Brain microvascular endothelial cell (primary cell): ENCODE data around the gene PCSK9.

ENCODE experiments used
- DNase-seq: peaks from one replicate; pipeline ENCODE4 v3.0.0-alpha.2; 2020
- H3K27ac ChIP-seq: fragments of 250-450 bp; sonication (Bioruptor Pico); 2 replicates; pipeline ENCODE4 v1.5.1; 2020; ENCODE audit warnings: mild to moderate bottlenecking, moderate library complexity
- H3K27me3 ChIP-seq: fragments of 250-450 bp; sonication (Bioruptor Pico); replicated peaks from 2 replicates; pipeline ENCODE4 v1.5.1; 2020; ENCODE audit warnings: mild to moderate bottlenecking
- H3K36me3 ChIP-seq: fragments of 250-450 bp; sonication (Bioruptor Pico); replicated peaks from 2 replicates; pipeline ENCODE4 v1.5.1; 2020; ENCODE audit warnings: mild to moderate bottlenecking
- H3K4me3 ChIP-seq: 2 replicates; pipeline ENCODE4 v1.5.1; 2011; ENCODE audit warnings: low read depth, mild to moderate bottlenecking, control low read depth, low read length, moderate library complexity
- in situ Hi-C: cut with HindIII; loops from 2 replicates; pipeline ENCODE4 v1.10.0; 2017; ENCODE audit warnings: low sequenced_read_pairs, low pct_ligation_motif_present
- TF ChIP-seq, protein P1 (sequence below): IDR thresholded peaks from 2 replicates; pipeline ENCODE4 v1.5.1; 2011; ENCODE audit warnings: low read depth, mild to moderate bottlenecking, moderate library complexity, low read length, control low read depth, inconsistent platforms; ENCODE audit errors: missing control alignments

The PCSK9 gene

DNA sequence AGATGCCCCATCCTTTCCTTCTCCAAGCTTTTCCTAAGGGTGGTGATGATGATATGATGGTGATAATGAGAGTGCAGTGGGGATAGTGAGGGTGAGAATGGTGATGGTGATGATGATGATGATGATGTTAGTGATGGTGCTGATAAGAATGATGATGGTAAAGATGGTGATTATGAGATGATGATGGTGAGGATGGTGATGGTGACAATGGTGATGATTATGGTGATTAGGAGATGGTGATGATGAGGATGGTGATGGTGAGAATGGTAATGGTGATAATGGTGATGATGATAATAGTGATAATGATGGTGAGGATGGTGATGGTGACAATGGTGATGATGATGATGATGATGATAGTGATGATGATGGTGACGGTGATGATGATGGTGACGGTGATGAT, 36.7 kb upstream of the PCSK9 start:
- Histone ChIP-seq H3K4me3 (no peak overlapping the region), H3K27ac (no peak overlapping the region), H3K27me3 (no peaks in the 10 kb centered on the region), H3K36me3 (no peaks in the 10 kb centered on the region)
- TF ChIP-seq, protein P1, sequence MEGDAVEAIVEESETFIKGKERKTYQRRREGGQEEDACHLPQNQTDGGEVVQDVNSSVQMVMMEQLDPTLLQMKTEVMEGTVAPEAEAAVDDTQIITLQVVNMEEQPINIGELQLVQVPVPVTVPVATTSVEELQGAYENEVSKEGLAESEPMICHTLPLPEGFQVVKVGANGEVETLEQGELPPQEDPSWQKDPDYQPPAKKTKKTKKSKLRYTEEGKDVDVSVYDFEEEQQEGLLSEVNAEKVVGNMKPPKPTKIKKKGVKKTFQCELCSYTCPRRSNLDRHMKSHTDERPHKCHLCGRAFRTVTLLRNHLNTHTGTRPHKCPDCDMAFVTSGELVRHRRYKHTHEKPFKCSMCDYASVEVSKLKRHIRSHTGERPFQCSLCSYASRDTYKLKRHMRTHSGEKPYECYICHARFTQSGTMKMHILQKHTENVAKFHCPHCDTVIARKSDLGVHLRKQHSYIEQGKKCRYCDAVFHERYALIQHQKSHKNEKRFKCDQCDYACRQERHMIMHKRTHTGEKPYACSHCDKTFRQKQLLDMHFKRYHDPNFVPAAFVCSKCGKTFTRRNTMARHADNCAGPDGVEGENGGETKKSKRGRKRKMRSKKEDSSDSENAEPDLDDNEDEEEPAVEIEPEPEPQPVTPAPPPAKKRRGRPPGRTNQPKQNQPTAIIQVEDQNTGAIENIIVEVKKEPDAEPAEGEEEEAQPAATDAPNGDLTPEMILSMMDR = no peak
- no peak for DNase-seq
- in situ Hi-C loops = no loop called here

DNA sequence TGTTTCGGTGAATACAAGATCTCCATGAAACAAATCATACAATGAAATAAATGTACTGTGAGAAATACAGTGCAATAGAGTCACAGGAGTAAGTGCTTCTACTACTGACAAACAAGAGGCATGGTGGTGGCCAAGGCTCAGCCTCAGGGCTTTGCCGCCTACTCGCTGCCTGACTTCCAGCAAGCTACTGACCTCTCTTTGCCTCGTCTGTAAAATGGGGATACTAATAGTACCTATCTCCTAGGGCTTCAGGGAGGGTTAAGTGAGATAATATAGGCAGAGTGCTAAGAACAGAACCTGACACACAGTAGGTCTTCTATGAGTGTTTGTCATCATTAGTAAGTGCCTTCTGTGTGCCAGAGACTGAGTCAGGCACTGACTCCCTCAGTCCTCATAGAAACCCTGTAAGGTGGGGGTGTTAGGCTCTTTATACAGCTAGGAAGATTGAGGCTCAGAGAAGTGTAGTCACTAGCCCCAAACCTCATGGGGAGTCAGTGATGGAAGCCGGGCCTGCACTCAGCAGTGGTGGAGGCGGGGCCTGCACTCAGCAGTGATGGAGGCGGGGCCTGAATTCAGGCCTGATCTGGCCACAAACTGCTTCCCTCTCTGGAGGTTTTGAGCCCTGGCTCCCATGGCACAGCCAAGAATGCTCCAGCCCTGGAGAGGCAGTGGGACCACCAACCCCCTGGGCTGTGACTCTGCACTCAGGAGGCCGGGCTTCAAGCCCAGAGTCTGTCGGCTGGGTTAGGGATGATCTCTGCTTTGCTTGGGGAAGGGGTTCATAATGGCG, 33.8 kb upstream of the PCSK9 start:
- Histone ChIP-seq H3K36me3 (no peaks in the 10 kb centered on the region), H3K27me3 (no peaks in the 10 kb centered on the region), H3K27ac (no peak overlapping the region), H3K4me3 (no peak overlapping the region)
- in situ Hi-C loops = no loop called here
- TF ChIP-seq, protein P1 = no peak
- no peak for DNase-seq

DNA sequence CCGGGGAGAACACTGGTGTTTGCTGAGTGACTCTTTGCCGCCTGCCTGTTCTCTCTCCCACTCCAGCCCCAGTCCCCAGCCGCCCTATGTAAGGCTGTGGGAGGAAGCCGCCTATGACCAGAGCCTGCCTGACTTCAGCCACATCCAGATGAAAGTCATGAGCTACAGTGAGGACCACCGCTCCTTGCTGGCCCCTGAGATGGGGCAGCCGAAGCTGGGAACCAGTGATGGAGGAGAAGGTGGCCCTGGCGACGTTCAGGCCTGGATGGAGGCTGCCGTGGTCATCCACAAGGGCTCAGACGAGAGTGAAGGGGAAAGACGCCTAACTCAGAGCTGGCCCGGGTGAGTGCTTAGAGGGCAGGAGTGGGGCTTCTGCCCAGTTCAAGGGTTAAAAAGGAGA, 32.4 kb upstream of the PCSK9 start:
- in situ Hi-C loops = no loop called here
- no peaks in the 10 kb centered on the region for H3K27me3 ChIP-seq
- no peak overlapping the region for H3K27ac ChIP-seq
- no peak for DNase-seq
- TF ChIP-seq, protein P1 = no peak
- H3K36me3 ChIP-seq = no peaks in the 10 kb centered on the region
- H3K4me3 ChIP-seq = no peak overlapping the region

DNA sequence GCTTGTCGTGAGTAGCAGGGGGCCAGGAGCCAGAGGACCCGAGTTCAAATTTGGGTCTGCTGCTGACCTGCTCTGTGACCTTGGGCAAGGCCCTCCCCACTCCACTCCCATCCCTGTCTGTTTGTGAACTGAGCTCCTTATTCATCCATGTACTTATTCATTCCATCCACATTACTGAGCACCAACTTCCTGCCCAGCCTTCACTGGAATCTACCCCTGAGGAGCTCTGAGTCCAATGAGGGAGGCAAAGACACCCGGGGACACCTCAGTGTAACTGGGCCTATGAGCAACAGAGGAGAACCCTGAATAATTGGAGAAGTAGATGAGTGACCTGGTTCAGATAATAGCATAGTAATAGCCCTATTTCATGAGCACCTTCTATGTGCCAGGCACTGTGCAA, 31.7 kb upstream of the PCSK9 start:
- Histone ChIP-seq H3K36me3 (no peaks in the 10 kb centered on the region), H3K27me3 (no peaks in the 10 kb centered on the region), H3K27ac (no peak overlapping the region), H3K4me3 (no peak overlapping the region)
- peak; percentile 68 for DNase-seq
- TF ChIP-seq, protein P1 = no peak
- in situ Hi-C loops = no loop called here

DNA sequence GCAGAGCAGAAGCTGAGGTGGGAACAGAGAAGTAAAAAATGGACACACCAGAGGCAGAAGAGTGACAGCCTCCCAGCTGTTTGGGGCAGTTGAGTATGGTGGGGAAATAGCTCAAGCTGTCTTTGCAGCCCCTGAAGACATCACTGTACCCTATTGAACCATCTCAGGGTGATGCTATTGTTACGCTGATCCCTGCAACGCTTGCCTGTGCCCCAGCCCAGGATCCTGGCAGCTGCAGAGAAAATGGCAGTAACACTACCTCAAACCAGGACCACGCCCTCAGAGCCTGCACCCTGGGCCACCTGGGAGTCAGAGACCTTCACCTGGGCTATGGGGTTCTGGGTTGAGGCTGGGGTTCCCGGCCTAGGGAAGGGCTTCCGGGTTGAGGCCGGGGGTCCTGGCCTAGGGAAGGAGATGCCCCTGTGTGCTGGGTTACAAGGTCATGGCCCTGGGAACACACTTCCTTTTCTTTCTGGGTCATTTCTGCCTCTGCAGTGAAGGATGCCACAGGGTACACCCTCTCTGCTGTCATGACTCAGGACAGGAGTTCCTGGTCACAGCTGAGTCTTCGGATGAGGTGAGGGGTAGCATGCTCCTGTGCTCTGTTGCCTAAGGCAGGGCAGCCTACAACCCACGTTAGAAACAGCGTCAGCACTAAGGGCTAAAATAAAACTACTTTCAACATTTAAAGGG, 29.0 kb upstream of the PCSK9 start:
- TF ChIP-seq, protein P1 = no peak
- no peak for DNase-seq
- no peaks in the 10 kb centered on the region for H3K36me3 ChIP-seq
- H3K27ac ChIP-seq = no peak overlapping the region
- H3K4me3 ChIP-seq = no peak overlapping the region
- H3K27me3 ChIP-seq = no peaks in the 10 kb centered on the region
- in situ Hi-C loops = no loop called here
